WTC11 (cell line): ENCODE data around the gene FAM13A. TPM values are rescaled to one million over a fixed set of nuclear protein-coding genes. Genes with fewer than 3 reads are reported as not detected.

Source experiments
- ATAC-seq: fragments of 200-7000 bp; cut with Tn5 transposase; 2 replicates; pipeline ENCODE4 v1.10.0; 2021; ENCODE audit warnings: mild to moderate bottlenecking, moderate library complexity
- CTCF ChIA-PET: fragments of 300-600 bp; sonication (Branson Sonifier 250); formaldehyde crosslinking; loops from one replicate; lab custom pipeline; 2021; ENCODE audit warnings: antibody characterized with exemption; lab: Charles Lee
- POLR2A ChIA-PET: fragments of 350-600 bp; sonication (Branson Sonifier 250); formaldehyde crosslinking; loops from one replicate; lab custom pipeline; 2021; ENCODE audit warnings: antibody characterized with exemption; lab: Charles Lee
- DNase-seq: peaks from one replicate; pipeline ENCODE4 v3.0.0; 2021; ENCODE audit warnings: low spot score
- H3K27ac Mint-ChIP-seq: 2 replicates; pipeline ENCODE4 v1.8.0; 2021; ENCODE audit warnings: mixed read lengths
- H3K27me3 Mint-ChIP-seq: 2 replicates; pipeline ENCODE4 v1.8.0; 2021; ENCODE audit warnings: low read depth, mild to moderate bottlenecking, moderate library complexity, mixed read lengths
- H3K36me3 Mint-ChIP-seq: 2 replicates; pipeline ENCODE4 v1.8.0; 2021; ENCODE audit warnings: mixed read lengths
- H3K4me1 Mint-ChIP-seq: 2 replicates; pipeline ENCODE4 v1.8.0; 2022; ENCODE audit warnings: mixed read lengths
- H3K4me3 Mint-ChIP-seq: 2 replicates; pipeline ENCODE4 v1.8.0; 2021; ENCODE audit warnings: mild to moderate bottlenecking, moderate library complexity, mixed read lengths
- H3K9me3 Mint-ChIP-seq: 2 replicates; pipeline ENCODE4 v1.8.0; 2021; ENCODE audit warnings: mixed read lengths
- ATF1 ChIP-seq: sonication (generic); formaldehyde crosslinking; IDR thresholded peaks from 2 replicates; pipeline ENCODE4 v1.8.1; 2023; ENCODE audit warnings: mild to moderate bottlenecking, moderate library complexity, missing genetic modification reagents
- ATF6 ChIP-seq: sonication (generic); formaldehyde crosslinking; IDR thresholded peaks from 2 replicates; pipeline ENCODE4 v1.8.1; 2023; ENCODE audit warnings: mild to moderate bottlenecking, missing genetic modification reagents
- CTCF ChIP-seq: fragments of 200-600 bp; IDR thresholded peaks from 2 replicates; pipeline ENCODE4 v1.8.0; 2022; ENCODE audit warnings: antibody characterized with exemption
- E2F1 ChIP-seq: sonication (generic); formaldehyde crosslinking; IDR thresholded peaks from 2 replicates; pipeline ENCODE4 v1.8.0; 2022; ENCODE audit warnings: mild to moderate bottlenecking, missing genetic modification reagents
- FOXP4 ChIP-seq: sonication (generic); formaldehyde crosslinking; IDR thresholded peaks from 2 replicates; pipeline ENCODE4 v1.8.0; 2022; ENCODE audit warnings: mild to moderate bottlenecking, missing genetic modification reagents
- NFYB ChIP-seq: sonication (generic); formaldehyde crosslinking; conservative IDR thresholded peaks from 2 replicates; pipeline ENCODE4 v1.8.0; 2022; ENCODE audit warnings: low read depth, missing genetic modification reagents
- PRDM15 ChIP-seq: sonication (generic); formaldehyde crosslinking; IDR thresholded peaks from 2 replicates; pipeline ENCODE4 v1.8.0; 2022; ENCODE audit warnings: missing genetic modification reagents
- ZBTB21 ChIP-seq: sonication (generic); formaldehyde crosslinking; IDR thresholded peaks from 2 replicates; pipeline ENCODE4 v1.8.1; 2023; ENCODE audit warnings: mild to moderate bottlenecking, missing genetic modification reagents, borderline replicate concordance
- total RNA-seq: library from RNA; stranded (reverse); gene quantifications from 3 replicates; pipeline ENCODE4 v1.2.3, GENCODE V29; 2021
- TF ChIP-seq, protein P1 (sequence below): sonication (generic); formaldehyde crosslinking; conservative IDR thresholded peaks from 2 replicates; pipeline ENCODE4 v1.8.1; 2022; ENCODE audit warnings: mild to moderate bottlenecking, missing genetic modification reagents
- TF ChIP-seq, protein P2 (sequence below): sonication (generic); formaldehyde crosslinking; IDR thresholded peaks from 2 replicates; pipeline ENCODE4 v1.8.1; 2023; ENCODE audit warnings: mild to moderate bottlenecking, missing genetic modification reagents, borderline replicate concordance

FAM13A gene
- total RNA-seq, 1 experiment from 2014 or later: 14.6 TPM

GRCh38 chr4:89056292-89056952 lies 563 bp downstream of the FAM13A start:
- ATAC-seq: peak; percentile 81
- H3K9me3 Mint-ChIP-seq: peaks cover 22% of the 10 kb centered on the region
- no peak for TF ChIP-seq E2F1 (CRISPR knock-in tag)
- TF ChIP-seq, protein P1, sequence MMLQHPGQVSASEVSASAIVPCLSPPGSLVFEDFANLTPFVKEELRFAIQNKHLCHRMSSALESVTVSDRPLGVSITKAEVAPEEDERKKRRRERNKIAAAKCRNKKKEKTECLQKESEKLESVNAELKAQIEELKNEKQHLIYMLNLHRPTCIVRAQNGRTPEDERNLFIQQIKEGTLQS (CRISPR knock-in tag): no peak
- TF ChIP-seq ATF6 (CRISPR knock-in tag): no peak
- no peak for TF ChIP-seq NFYB (CRISPR knock-in tag)
- TF ChIP-seq PRDM15 (CRISPR knock-in tag): no peak
- no peak for TF ChIP-seq ZBTB21 (CRISPR knock-in tag)
- TF ChIP-seq CTCF: no peak
- TF ChIP-seq, protein P2, sequence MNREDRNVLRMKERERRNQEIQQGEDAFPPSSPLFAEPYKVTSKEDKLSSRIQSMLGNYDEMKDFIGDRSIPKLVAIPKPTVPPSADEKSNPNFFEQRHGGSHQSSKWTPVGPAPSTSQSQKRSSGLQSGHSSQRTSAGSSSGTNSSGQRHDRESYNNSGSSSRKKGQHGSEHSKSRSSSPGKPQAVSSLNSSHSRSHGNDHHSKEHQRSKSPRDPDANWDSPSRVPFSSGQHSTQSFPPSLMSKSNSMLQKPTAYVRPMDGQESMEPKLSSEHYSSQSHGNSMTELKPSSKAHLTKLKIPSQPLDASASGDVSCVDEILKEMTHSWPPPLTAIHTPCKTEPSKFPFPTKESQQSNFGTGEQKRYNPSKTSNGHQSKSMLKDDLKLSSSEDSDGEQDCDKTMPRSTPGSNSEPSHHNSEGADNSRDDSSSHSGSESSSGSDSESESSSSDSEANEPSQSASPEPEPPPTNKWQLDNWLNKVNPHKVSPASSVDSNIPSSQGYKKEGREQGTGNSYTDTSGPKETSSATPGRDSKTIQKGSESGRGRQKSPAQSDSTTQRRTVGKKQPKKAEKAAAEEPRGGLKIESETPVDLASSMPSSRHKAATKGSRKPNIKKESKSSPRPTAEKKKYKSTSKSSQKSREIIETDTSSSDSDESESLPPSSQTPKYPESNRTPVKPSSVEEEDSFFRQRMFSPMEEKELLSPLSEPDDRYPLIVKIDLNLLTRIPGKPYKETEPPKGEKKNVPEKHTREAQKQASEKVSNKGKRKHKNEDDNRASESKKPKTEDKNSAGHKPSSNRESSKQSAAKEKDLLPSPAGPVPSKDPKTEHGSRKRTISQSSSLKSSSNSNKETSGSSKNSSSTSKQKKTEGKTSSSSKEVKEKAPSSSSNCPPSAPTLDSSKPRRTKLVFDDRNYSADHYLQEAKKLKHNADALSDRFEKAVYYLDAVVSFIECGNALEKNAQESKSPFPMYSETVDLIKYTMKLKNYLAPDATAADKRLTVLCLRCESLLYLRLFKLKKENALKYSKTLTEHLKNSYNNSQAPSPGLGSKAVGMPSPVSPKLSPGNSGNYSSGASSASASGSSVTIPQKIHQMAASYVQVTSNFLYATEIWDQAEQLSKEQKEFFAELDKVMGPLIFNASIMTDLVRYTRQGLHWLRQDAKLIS (CRISPR knock-in tag): no peak
- no peak for TF ChIP-seq ATF1
- TF ChIP-seq FOXP4 (CRISPR knock-in tag): no peak
- TF ChIP-seq, all 79 proteins: peak for 0
- ChIA-PET POLR2A (no interaction called here), CTCF (interaction anchor here (0.5 to 1.4 kb wide), 4 partner anchors 10 to 94 kb away, joined by 3 to 4 read pairs (median 3); no protein-coding TSS in a partner anchor)
- H3K36me3 Mint-ChIP-seq: peaks cover 13% of the 10 kb centered on the region
- H3K4me1 Mint-ChIP-seq: peaks cover 44% of the 10 kb centered on the region
- peak overlapping the region; percentile 82; the same call in 1 of the 2 replicates for H3K27ac Mint-ChIP-seq
- H3K4me3 Mint-ChIP-seq: peak overlapping the region; percentile 85
- no peak for DNase-seq
- peaks cover 8% of the 10 kb centered on the region for H3K27me3 Mint-ChIP-seq
